Right renal cortex interstitium (tissue), 3 donors: ENCODE data around the gene AAGAB. TPM values are rescaled to one million over a fixed set of nuclear protein-coding genes. Genes with fewer than 3 reads are reported as not detected.

ENCODE experiments used
- DNase-seq, 3 donors: peaks; one replicate each; pipeline ENCODE4 v3.0.0-alpha.2; 2013; ENCODE audit warnings: low read depth in 3 of 3, low spot score in 2 of 3
- polyA plus RNA-seq, 3 donors: library from polyadenylated mRNA; unstranded; fragments of 120-200 nt; gene quantifications; one replicate each; pipeline ENCODE4 v1.2.1, GENCODE V29; 2013; ENCODE audit not compliant: insufficient read length in 3 of 3

The AAGAB gene
- polyA plus RNA-seq, 3 donors = 62.8 to 72.1 (median 63.3) TPM

DNA sequence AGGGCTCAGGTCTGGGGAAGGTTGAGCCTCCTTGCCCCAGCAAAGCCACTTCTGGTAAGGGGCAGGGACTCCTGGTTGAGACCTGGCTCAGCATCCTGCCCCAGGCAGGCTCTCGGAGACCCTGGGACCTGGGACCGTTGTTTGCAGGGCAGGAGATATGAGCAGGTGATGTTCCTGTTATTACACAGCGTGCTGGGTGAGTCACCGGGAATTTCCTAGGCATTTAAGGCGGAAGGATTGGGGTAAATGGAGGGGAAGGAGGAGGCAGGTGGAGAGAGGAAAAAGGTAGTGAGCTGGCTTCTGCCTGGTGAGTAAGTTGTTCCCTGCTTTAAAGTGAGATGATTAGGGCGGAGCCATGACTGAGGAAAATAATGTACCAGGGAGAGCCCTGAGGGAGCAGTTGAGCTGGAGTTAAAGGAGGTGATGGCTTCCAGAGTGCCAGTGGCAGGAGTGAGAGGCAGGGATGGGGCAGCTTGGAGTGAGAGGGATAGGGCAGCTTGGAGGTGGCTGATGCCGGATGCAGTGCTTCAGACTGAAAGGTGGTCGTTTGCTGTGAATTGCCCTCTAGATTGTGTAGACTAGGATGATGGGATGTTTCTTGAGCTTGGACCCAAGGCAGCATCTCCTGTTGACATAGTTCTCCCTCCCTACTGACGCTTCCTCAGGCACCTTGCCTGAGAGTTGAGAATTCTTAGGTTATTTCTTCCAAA, 79.4 kb downstream of the AAGAB start:
- no peak for DNase-seq

DNA sequence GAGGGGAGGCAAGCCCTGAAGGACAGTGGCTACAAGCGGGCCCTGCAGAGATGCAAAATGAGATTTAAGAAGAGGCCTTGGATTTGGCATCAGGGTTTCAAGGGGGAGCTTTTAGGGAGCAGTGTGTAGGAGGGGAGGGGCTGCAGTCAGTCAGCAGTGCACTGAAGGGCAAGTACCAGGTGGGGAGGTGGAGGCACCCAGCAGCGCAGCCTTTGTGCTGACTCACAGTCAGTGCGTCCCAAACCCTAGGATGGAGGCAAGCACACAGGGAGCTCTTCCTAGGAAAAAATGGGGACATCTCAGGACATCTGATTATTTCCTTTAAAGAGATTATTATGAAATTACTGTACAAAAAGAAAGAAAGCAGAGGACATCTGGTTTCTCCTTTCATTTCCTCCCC, 80.0 kb downstream of the AAGAB start:
- DNase-seq = no peak

GRCh38 chr15:67173786-67174185, 80.7 kb downstream of the AAGAB start:
- DNase-seq = no peak

DNA sequence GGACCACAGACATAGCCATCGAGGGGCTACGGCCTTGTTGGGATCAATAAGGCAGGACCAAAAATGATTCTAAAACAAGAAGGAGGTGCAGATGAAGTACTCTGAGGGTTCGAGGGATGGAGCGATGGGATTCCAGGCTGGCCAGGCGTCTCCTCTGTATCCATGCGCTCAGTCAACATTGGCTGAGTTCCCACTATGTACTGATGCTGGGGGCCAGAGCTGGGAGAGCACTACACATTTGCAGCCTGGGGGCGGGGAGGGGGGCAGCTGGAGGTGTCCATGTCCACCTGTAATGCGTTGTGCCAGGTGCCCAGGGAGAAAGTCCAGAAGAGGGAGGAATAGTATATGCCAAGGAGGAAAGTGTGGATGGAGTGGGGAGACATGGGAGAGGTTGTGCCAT, 81.5 kb downstream of the AAGAB start:
- no peak for DNase-seq

- DNase-seq = no peak
These were observed 82.3 kb downstream of the AAGAB start for GRCh38 chr15:67172172-67172571.

DNA sequence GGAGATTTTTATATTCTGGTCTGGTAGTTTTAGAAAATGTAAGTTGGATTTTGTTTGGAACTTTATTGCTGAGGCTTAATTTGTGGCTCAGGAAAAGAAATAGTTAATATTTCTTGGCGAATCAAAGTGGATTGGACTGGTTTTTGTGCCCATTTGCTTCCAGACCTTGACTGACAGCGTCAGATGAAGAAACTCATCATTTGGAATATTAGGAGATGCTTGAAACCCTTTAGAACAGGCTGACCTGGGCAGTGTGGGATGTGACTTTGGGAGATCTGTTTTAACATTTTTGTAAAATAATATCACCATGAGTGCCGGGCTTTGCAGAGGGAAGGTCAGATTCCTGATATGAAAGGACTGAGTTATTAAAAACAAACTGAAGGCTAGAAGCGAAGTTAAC, 83.0 kb downstream of the AAGAB start:
- no peak for DNase-seq

DNA sequence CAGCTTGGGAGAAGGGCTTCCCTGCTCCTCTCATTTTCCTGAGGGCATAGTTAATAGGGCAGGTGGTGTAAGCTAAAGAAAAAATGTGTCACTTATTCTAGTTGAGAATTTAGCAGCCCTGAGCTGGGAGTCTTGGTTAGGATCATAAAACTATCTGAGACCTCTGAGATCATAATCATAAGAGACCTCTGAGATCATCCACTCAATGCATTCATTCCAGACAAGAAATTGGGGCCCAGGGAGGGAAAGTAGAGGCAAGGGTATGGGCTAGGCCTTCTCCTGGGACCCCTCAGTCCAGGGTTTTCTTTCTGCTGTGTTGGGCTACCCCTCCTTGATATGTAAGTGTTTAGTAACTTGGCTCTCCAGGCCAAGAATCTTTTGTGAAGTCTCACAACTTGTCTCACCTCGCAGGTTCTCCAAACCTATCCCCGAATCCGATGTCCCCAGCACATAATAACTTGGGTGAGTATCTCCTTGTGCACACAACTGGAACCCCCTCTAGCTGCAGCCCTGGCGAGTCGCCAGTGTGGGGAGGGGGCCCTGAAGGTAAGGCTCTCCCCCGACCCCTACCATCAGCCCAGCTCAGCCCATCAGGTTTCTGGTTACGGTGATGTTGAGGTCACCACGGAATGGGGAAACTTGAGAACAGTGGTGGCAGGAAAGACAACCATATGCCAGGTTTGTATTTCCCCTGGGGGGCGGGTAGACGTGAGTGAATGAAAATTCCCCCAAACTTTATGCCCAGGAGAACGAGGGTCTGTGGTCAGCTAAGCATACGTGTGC, 84.1 kb downstream of the AAGAB start:
- no peak for DNase-seq

DNA sequence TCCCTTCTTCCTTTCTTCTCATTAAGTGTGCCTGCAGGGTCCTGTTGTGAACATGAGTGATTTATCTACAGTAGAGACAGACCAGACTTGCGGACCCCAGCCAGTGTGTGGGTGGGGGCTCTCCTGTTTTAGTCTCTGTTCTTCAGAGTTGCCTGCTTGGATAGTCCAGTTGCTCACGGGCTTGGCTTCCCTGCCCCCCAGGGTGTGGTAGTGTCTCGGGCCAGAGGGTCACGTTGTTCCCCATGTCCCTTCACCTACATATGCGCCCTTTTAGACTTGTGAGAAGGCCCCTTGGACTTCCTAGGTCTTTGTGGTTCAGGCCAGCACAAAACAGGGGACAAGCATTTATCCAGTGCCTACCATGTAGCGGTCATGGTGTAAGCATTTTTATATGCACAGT, 85.8 kb downstream of the AAGAB start:
- DNase-seq = no peak

DNA sequence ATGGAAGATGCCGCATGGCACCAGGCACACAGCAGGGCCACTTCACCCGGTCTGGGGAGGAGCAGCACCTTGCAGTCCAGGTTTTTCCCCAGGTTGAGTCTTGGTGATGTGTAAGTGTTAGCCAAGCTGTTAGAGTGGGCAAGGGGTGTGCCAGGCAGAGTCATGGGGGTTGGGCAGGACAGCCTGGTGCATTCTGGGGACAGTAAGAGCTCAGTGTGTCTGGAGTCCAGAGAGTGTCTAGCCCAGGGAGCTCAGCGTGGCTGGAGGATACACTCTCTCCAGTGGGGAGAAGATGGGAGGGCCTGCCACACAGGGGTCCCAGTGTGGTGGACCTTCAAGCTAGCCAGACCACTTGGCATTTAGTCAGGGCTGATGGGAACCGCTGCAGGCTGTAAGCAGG, 87.4 kb downstream of the AAGAB start:
- no peak for DNase-seq

DNA sequence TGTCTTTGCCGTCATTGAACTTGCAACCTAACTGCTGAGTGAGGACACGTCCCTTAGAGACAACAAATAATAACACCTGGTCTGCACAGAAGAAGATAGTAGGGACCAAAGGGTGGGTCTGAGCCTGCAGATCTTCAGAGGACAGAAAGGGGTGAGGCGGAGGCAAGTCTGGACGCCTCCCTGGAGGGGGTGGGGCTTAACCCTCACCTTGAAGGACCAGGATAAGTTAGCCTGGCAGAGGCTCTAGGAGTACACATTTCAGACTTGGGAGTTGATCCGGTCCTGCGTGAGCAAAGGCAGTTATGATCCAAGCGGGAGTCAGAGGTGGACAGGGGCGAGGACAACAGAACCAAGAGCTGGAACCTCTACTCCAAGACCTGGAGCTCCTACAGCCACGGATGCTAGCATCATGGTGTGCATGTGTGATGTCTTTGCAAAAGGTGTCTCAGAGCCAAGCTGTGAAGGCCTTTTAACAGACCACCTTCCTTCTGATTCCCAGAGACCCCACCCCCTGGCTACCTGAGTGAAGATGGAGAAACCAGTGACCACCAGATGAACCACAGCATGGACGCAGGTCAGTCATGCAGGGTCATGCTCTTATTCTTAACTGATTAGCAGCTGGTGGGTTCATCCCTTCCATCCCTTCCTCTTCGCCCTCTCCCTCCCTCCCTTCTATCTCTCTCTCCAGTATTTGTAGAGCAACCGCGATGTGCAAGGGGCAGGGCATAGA, 88.0 kb downstream of the AAGAB start:
- DNase-seq = no peak

- DNase-seq = no peak
These were observed 88.9 kb downstream of the AAGAB start for GRCh38 chr15:67165254-67166253.

GRCh38 chr15:67164811-67165253, 89.6 kb downstream of the AAGAB start:
- DNase-seq = no peak

DNA sequence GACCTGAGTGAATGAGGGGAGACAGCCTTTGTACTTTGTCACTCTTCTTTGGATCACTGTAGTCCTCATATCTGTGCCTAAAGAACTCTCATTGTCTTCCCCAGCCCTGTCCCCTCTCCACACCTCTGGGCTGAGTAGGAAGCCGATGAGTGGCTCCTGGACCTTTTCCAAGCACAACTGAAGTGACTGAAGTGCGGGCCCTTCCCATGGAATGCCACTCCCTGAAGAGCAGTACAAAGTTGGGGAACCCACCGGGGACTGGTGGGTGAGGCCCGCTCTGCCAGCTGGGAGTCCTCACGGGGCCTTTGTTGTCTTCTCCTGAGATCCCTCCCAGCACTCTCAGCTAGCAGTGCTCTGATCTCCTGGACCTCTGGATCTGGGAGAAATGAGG, 90.1 kb downstream of the AAGAB start:
- no peak for DNase-seq

DNA sequence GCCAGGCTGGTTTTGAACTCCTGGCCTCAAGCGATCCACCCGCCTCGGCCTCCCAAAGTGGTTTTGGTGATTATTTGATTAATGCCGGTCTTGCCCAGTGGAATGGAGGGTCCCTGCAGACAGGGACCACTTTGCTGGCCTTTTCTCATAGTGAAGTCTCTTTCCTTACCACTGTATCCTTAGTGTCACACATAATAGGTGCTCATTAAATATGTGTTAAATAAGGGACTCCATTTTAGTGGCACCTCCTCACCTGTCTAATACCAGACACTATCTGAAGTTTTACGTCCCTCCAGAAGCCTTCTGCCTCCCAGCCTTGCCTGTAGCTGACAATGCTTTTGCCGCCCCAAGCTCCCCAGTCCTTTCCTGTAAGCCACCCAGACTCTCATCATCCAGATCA, 91.3 kb downstream of the AAGAB start:
- DNase-seq = no peak

- DNase-seq = no peak
These were observed 92.6 kb downstream of the AAGAB start for GRCh38 chr15:67161881-67162280.

DNA sequence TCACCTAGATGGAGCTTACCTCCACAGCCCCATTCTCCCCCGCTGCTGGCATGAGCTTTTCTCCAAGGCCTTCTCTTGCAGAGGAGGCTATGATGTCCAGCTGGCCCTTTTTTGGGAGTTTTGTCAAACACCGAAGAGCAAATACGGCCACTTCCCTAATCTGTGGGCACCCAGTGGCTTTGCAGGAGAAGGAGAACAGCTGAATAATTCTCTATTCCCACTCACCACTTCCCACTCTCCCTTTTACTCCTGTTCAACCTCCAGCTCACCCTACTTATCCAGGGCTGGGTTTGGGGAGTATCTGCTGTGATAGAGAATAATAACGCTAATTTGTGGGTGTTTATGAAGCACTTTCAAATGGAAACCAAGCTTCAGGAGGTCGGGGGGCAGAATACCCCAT, 93.0 kb downstream of the AAGAB start:
- no peak for DNase-seq

DNA sequence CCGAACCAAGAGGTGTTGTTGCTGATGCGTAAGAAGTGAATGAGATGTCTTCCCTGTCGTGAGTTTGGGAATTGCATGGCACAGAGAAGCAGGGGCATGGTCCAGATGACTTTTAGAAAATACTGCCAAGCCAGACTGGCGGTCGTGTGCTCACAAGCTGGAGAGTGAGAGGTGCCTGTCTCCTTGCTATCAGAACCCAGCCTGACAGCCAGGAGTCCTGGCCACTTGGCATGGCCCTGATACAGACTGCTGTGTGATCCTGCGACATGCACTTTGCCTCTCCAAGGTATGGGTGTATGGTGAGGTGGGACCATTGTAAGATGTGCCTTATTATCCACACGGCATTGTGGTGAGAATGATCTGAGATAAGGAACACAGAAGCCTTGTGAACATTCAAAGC, 96.1 kb downstream of the AAGAB start:
- no peak for DNase-seq

GRCh38 chr15:67157521-67158252, 96.8 kb downstream of the AAGAB start:
- no peak for DNase-seq

DNA sequence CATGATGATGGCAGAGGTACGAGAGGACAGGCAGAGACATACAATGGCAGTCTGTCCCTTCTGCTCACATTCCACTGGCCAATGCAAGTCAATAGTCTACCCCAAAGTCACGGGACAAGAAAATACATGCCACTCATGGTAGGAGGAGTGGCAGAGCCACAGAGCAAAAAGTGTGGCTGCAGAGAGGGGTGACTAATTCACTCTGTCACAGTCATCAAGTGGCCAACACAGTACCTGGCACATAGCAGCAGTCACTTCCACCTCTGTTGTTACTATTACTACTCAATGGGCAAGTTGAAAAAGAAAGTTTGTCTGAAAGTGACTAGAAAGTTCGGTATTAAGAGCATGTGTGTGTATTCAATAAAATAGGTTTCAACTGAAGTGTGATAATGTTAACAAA, 97.6 kb downstream of the AAGAB start:
- DNase-seq = no peak

- no peak for DNase-seq
These were observed 98.0 kb downstream of the AAGAB start for GRCh38 chr15:67156426-67156825.
